HEK293 (cell line): ENCODE data around the gene RBCK1.
A peak's percentile ranks its signal among the peaks of the same experiment; 100 is the strongest.

ENCODE experiments used
- CTCF ChIA-PET: fragments of 350-600 bp; formaldehyde crosslinking; extraction: SDS; loops from one replicate; lab custom pipeline; 2021; ENCODE audit warnings: antibody characterized with exemption; lab: Yijun Ruan, JAX
- POLR2A ChIA-PET: fragments of 300-600 bp; formaldehyde crosslinking; extraction: SDS; loops from one replicate; lab custom pipeline; 2020; ENCODE audit warnings: antibody characterized with exemption, inconsistent platforms; lab: Yijun Ruan, JAX
- H3K27ac ChIP-seq: fragments of 200-500 bp; sonication (Bioruptor generic); 2 replicates; pipeline ENCODE4 v1.5.1; 2014; ENCODE audit warnings: low read depth, low read length, control low read depth, inconsistent platforms; ENCODE audit errors: extremely low read depth
- H3K36me3 ChIP-seq, 2 experiments: fragments of 200-500 bp in 1 of 2; sonication (Bioruptor generic) in 1 of 2; 1 replicate in 1 of 2; 2 replicates in 1 of 2; pipeline ENCODE4 v1.5.1; 2014 to 2017; ENCODE audit warnings: inconsistent platforms in 2 of 2, low read length in 2 of 2; ENCODE audit not compliant: control insufficient read depth in 2 of 2, insufficient read depth in 1 of 2
- H3K4me1 ChIP-seq: fragments of 200-500 bp; sonication (Bioruptor generic); 2 replicates; pipeline ENCODE4 v1.5.1; 2014; ENCODE audit warnings: mild to moderate bottlenecking, low read length, inconsistent platforms; ENCODE audit not compliant: control insufficient read depth, insufficient read depth
- H3K4me3 ChIP-seq: 2 replicates; pipeline ENCODE4 v1.5.1; 2011; ENCODE audit warnings: low read depth, mild to moderate bottlenecking, control low read depth, low read length, moderate library complexity
- H3K9me3 ChIP-seq: fragments of 200-500 bp; sonication (Bioruptor generic); 2 replicates; pipeline ENCODE4 v1.5.1; 2014; ENCODE audit warnings: low read depth, low read length, inconsistent platforms; ENCODE audit not compliant: control insufficient read depth, insufficient read depth
- PRDM1 ChIP-seq: fragments of 450-650 bp; formaldehyde crosslinking; IDR thresholded peaks from 2 replicates; pipeline ENCODE4; 2016; ENCODE audit warnings: missing biosample characterization, missing genetic modification characterization
- REPIN1 ChIP-seq: fragments of 450-650 bp; formaldehyde crosslinking; IDR thresholded peaks from 2 replicates; pipeline ENCODE4 v1.5.1; 2017; ENCODE audit warnings: missing biosample characterization, missing genetic modification characterization, low read depth
- ZFHX2 ChIP-seq: fragments of 450-650 bp; formaldehyde crosslinking; conservative IDR thresholded peaks from 2 replicates; pipeline ENCODE4 v1.5.1; 2016; ENCODE audit warnings: missing biosample characterization, missing genetic modification characterization
- ZFP37 ChIP-seq: fragments of 450-650 bp; formaldehyde crosslinking; IDR thresholded peaks from 2 replicates; pipeline ENCODE4 v1.5.1; 2016; ENCODE audit warnings: missing biosample characterization, missing genetic modification characterization
- ZFP41 ChIP-seq: fragments of 450-650 bp; formaldehyde crosslinking; IDR thresholded peaks from 2 replicates; pipeline ENCODE4 v1.5.1; 2016; ENCODE audit warnings: missing biosample characterization, missing genetic modification characterization, borderline replicate concordance
- ZNF529 ChIP-seq: fragments of 450-650 bp; formaldehyde crosslinking; IDR thresholded peaks from 2 replicates; pipeline ENCODE4 v1.5.1; 2017; ENCODE audit warnings: missing genetic modification characterization, missing biosample characterization; ENCODE audit not compliant: insufficient replicate concordance
- ZNF600 ChIP-seq: fragments of 450-650 bp; formaldehyde crosslinking; IDR thresholded peaks from 2 replicates; pipeline ENCODE4 v1.5.1; 2016; ENCODE audit warnings: missing biosample characterization, missing genetic modification characterization
- ZNF664 ChIP-seq: fragments of 450-650 bp; formaldehyde crosslinking; IDR thresholded peaks from 2 replicates; pipeline ENCODE4 v1.5.1; 2016; ENCODE audit warnings: missing biosample characterization, missing genetic modification characterization
- ZNF837 ChIP-seq: fragments of 450-650 bp; formaldehyde crosslinking; IDR thresholded peaks from 2 replicates; pipeline ENCODE4 v1.5.1; 2016; ENCODE audit warnings: missing biosample characterization, missing genetic modification characterization
- TF ChIP-seq, protein P1 (sequence below): fragments of 450-650 bp; formaldehyde crosslinking; IDR thresholded peaks from 2 replicates; pipeline ENCODE4 v1.5.1; 2016; ENCODE audit warnings: missing biosample characterization, missing genetic modification characterization, borderline replicate concordance
- TF ChIP-seq, protein P2 (sequence below): fragments of 450-650 bp; formaldehyde crosslinking; IDR thresholded peaks from 2 replicates; pipeline ENCODE4 v1.5.1; 2017; ENCODE audit warnings: missing biosample characterization, missing genetic modification characterization
- TF ChIP-seq, protein P3 (sequence below): fragments of 450-650 bp; formaldehyde crosslinking; IDR thresholded peaks from 2 replicates; pipeline ENCODE4 v1.5.0; 2017; ENCODE audit warnings: missing biosample characterization, missing genetic modification characterization, borderline replicate concordance

Gene RBCK1

DNA sequence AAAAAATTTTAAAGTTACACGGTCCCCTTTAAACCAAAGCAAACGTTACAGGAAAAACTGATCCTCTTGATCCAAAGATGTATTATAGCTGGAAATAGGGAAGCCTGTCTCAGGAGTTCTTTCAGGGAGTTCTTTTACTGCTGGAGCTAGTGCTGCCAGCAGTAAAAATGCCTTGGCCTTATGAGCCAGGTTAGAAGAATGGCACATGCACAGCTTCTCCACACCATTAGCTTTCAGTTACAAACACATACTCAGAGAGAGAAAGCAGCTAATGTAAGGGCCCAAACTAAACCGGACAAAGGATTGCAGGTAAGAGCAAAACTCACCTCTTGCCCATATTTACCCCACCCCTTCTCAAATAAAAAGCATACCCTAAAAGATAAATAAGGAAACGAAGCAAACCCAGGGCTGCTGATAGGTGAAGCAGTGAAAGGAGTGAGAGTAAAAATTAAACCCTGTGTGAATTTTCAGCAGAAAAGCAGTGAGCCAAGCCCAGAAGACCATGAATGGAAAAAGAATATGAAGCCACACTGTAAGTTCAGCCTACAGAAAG, 35.2 kb downstream of the RBCK1 start:
- CTCF ChIA-PET, result interaction anchor here (0.7 to 3.0 kb wide), 3 partner anchors 11 to 112 kb away, joined by 3 to 14 read pairs (median 4); no protein-coding TSS in a partner anchor
- TF ChIP-seq, protein P1, sequence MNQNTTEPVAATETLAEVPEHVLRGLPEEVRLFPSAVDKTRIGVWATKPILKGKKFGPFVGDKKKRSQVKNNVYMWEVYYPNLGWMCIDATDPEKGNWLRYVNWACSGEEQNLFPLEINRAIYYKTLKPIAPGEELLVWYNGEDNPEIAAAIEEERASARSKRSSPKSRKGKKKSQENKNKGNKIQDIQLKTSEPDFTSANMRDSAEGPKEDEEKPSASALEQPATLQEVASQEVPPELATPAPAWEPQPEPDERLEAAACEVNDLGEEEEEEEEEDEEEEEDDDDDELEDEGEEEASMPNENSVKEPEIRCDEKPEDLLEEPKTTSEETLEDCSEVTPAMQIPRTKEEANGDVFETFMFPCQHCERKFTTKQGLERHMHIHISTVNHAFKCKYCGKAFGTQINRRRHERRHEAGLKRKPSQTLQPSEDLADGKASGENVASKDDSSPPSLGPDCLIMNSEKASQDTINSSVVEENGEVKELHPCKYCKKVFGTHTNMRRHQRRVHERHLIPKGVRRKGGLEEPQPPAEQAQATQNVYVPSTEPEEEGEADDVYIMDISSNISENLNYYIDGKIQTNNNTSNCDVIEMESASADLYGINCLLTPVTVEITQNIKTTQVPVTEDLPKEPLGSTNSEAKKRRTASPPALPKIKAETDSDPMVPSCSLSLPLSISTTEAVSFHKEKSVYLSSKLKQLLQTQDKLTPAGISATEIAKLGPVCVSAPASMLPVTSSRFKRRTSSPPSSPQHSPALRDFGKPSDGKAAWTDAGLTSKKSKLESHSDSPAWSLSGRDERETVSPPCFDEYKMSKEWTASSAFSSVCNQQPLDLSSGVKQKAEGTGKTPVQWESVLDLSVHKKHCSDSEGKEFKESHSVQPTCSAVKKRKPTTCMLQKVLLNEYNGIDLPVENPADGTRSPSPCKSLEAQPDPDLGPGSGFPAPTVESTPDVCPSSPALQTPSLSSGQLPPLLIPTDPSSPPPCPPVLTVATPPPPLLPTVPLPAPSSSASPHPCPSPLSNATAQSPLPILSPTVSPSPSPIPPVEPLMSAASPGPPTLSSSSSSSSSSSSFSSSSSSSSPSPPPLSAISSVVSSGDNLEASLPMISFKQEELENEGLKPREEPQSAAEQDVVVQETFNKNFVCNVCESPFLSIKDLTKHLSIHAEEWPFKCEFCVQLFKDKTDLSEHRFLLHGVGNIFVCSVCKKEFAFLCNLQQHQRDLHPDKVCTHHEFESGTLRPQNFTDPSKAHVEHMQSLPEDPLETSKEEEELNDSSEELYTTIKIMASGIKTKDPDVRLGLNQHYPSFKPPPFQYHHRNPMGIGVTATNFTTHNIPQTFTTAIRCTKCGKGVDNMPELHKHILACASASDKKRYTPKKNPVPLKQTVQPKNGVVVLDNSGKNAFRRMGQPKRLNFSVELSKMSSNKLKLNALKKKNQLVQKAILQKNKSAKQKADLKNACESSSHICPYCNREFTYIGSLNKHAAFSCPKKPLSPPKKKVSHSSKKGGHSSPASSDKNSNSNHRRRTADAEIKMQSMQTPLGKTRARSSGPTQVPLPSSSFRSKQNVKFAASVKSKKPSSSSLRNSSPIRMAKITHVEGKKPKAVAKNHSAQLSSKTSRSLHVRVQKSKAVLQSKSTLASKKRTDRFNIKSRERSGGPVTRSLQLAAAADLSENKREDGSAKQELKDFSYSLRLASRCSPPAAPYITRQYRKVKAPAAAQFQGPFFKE (tag by site-specific recombination), result no peak
- TF ChIP-seq PRDM1 (tag by site-specific recombination), result peak; percentile 80
- POLR2A ChIA-PET, result no interaction called here
- H3K27ac ChIP-seq, result no peak overlapping the region
- H3K4me3 ChIP-seq, result no peak overlapping the region
- H3K4me1 ChIP-seq, result no peaks in the 10 kb centered on the region
- H3K36me3 ChIP-seq, result peaks cover 49 to 85% of the 10 kb centered on the region in 2 experiments
- H3K9me3 ChIP-seq, result no peaks in the 10 kb centered on the region

DNA sequence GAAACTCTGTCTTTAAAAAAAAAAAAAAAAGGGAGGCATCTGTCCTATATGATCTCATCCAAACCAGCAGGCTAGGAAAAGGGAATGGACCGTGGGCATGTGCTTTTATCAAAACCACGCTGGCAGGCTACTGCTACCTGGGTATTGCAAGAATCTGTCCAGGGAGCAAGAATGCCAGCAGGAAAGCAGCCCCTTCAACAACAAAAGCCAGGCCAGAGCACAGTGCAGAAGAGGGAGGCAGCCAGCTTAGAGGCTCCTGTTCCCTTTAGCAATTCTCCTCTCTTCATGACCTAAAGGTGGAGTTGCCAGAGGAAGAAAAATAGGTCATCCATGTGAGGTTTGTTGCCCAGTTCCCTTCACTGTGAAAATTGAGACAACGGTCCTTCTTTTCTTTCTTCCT, 36.0 kb downstream of the RBCK1 start:
- Histone ChIP-seq H3K27ac (no peak overlapping the region), H3K36me3 (peaks cover 49 to 77% of the 10 kb centered on the region in 2 experiments), H3K4me3 (no peak overlapping the region), H3K9me3 (no peaks in the 10 kb centered on the region), H3K4me1 (no peaks in the 10 kb centered on the region)
- ChIA-PET POLR2A (no interaction called here), CTCF (interaction anchor here (3.0 kb wide), 1 partner anchor 12 kb away, joined by 14 read pairs; no protein-coding TSS in a partner anchor)
- TF ChIP-seq ZNF837 (tag by site-specific recombination) (no peak), ZNF529 (tag by site-specific recombination) (no peak), ZNF600 (tag by site-specific recombination) (no peak), ZFP41 (tag by site-specific recombination) (no peak), ZNF664 (tag by site-specific recombination) (no peak), REPIN1 (tag by site-specific recombination) (no peak), ZFP37 (tag by site-specific recombination) (no peak), ZFHX2 (no peak)
- TF ChIP-seq, protein P2, sequence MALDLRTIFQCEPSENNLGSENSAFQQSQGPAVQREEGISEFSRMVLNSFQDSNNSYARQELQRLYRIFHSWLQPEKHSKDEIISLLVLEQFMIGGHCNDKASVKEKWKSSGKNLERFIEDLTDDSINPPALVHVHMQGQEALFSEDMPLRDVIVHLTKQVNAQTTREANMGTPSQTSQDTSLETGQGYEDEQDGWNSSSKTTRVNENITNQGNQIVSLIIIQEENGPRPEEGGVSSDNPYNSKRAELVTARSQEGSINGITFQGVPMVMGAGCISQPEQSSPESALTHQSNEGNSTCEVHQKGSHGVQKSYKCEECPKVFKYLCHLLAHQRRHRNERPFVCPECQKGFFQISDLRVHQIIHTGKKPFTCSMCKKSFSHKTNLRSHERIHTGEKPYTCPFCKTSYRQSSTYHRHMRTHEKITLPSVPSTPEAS (tag by site-specific recombination), result no peak
- TF ChIP-seq, protein P3, sequence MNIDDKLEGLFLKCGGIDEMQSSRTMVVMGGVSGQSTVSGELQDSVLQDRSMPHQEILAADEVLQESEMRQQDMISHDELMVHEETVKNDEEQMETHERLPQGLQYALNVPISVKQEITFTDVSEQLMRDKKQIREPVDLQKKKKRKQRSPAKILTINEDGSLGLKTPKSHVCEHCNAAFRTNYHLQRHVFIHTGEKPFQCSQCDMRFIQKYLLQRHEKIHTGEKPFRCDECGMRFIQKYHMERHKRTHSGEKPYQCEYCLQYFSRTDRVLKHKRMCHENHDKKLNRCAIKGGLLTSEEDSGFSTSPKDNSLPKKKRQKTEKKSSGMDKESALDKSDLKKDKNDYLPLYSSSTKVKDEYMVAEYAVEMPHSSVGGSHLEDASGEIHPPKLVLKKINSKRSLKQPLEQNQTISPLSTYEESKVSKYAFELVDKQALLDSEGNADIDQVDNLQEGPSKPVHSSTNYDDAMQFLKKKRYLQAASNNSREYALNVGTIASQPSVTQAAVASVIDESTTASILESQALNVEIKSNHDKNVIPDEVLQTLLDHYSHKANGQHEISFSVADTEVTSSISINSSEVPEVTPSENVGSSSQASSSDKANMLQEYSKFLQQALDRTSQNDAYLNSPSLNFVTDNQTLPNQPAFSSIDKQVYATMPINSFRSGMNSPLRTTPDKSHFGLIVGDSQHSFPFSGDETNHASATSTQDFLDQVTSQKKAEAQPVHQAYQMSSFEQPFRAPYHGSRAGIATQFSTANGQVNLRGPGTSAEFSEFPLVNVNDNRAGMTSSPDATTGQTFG (tag by site-specific recombination), result no peak
